Measurements from ENCODE around the gene ISCU.

ISCU gene

GRCh38 chr12:108605690-108606406, 43.5 kb downstream of the ISCU start (continued):
- TF ChIP-seq CSRNP3 (CRISPR knock-in tag; IDR thresholded peaks at IDR 0.05), result no peak
- TF ChIP-seq POU6F1 (CRISPR knock-in tag; IDR thresholded peaks at IDR 0.05; ENCODE audit: borderline replicate concordance, low read depth), result no peak

GRCh38 chr12:108606492-108606891, 44.1 kb downstream of the ISCU start:
- TF ChIP-seq ZC3H10 (CRISPR knock-in tag; IDR thresholded peaks at IDR 0.05) (no peak), ZFP3 (CRISPR knock-in tag; IDR thresholded peaks at IDR 0.05) (no peak), PPARA (CRISPR knock-in tag; IDR thresholded peaks at IDR 0.05; ENCODE audit: borderline replicate concordance) (no peak), TOX (CRISPR knock-in tag; IDR thresholded peaks at IDR 0.05; ENCODE audit: borderline replicate concordance) (no peak), SNAI2 (CRISPR knock-in tag; IDR thresholded peaks at IDR 0.05) (no peak), ZNF70 (CRISPR knock-in tag; IDR thresholded peaks at IDR 0.05) (no peak), GLIS3 (CRISPR knock-in tag; IDR thresholded peaks at IDR 0.05) (no peak), ZNF8 (CRISPR knock-in tag; IDR thresholded peaks at IDR 0.05) (no peak), CSRNP3 (CRISPR knock-in tag; IDR thresholded peaks at IDR 0.05) (no peak), ISL1 (CRISPR knock-in tag; IDR thresholded peaks at IDR 0.05) (no peak), BACH2 (CRISPR knock-in tag; IDR thresholded peaks at IDR 0.05; ENCODE audit: borderline replicate concordance) (no peak), OSR1 (CRISPR knock-in tag; IDR thresholded peaks at IDR 0.05) (no peak), ESRRG (CRISPR knock-in tag; IDR thresholded peaks at IDR 0.05) (no peak), CSDC2 (CRISPR knock-in tag; IDR thresholded peaks at IDR 0.05) (no peak)
- no peak; the same call in 2 of the 3 replicates for ATAC-seq

- no peak for TF ChIP-seq BACH2 (CRISPR knock-in tag; IDR thresholded peaks at IDR 0.05; ENCODE audit: borderline replicate concordance)
- no peak for TF ChIP-seq CREB5 (CRISPR knock-in tag; IDR thresholded peaks at IDR 0.05; ENCODE audit: low read depth)
- TF ChIP-seq ZC3H10 (CRISPR knock-in tag; IDR thresholded peaks at IDR 0.05), result no peak
- TF ChIP-seq TOX (CRISPR knock-in tag; IDR thresholded peaks at IDR 0.05; ENCODE audit: borderline replicate concordance), result no peak
- no peak for TF ChIP-seq ESRRG (CRISPR knock-in tag; IDR thresholded peaks at IDR 0.05)
- no peak for TF ChIP-seq CSDC2 (CRISPR knock-in tag; IDR thresholded peaks at IDR 0.05)
- no peak for TF ChIP-seq ARNTL (CRISPR knock-in tag; IDR thresholded peaks at IDR 0.05; ENCODE audit: borderline replicate concordance, low read depth)
- ATAC-seq, result no peak
Measured at GRCh38 chr12:108607981-108608600, 45.7 kb downstream of the ISCU start.

- TF ChIP-seq ZNF565 (CRISPR knock-in tag; conservative IDR thresholded peaks at IDR 0.05; ENCODE audit: low read depth) (no peak), SNAI2 (CRISPR knock-in tag; IDR thresholded peaks at IDR 0.05) (no peak), TOX (CRISPR knock-in tag; IDR thresholded peaks at IDR 0.05; ENCODE audit: borderline replicate concordance) (no peak), ISL1 (CRISPR knock-in tag; IDR thresholded peaks at IDR 0.05) (no peak), OSR1 (CRISPR knock-in tag; IDR thresholded peaks at IDR 0.05) (no peak), ZC3H10 (CRISPR knock-in tag; IDR thresholded peaks at IDR 0.05) (no peak), TCF4 (CRISPR knock-in tag; IDR thresholded peaks at IDR 0.05; ENCODE audit: borderline replicate concordance) (no peak), CSDC2 (CRISPR knock-in tag; IDR thresholded peaks at IDR 0.05) (no peak), TSHZ2 (CRISPR knock-in tag; IDR thresholded peaks at IDR 0.05) (no peak), ESRRG (CRISPR knock-in tag; IDR thresholded peaks at IDR 0.05) (no peak), CREB5 (CRISPR knock-in tag; IDR thresholded peaks at IDR 0.05; ENCODE audit: low read depth) (no peak), ZFP30 (CRISPR knock-in tag; IDR thresholded peaks at IDR 0.05) (no peak), ZFP3 (CRISPR knock-in tag; IDR thresholded peaks at IDR 0.05) (no peak), PPARA (CRISPR knock-in tag; IDR thresholded peaks at IDR 0.05; ENCODE audit: borderline replicate concordance) (no peak)
- ATAC-seq, result no peak
Measured at GRCh38 chr12:108608616-108609015, 46.2 kb downstream of the ISCU start.

Data from SK-N-SH treated with all-trans-retinoic acid at 6 μM for 48 hours (cell line).